ENCODE results near the gene RNU1-4.
"Not testable (repeated sequence)": the region's sequence is repeated elsewhere in the genome, so short reads cannot be mapped to it uniquely, and the experiment has no call there.

DNA sequence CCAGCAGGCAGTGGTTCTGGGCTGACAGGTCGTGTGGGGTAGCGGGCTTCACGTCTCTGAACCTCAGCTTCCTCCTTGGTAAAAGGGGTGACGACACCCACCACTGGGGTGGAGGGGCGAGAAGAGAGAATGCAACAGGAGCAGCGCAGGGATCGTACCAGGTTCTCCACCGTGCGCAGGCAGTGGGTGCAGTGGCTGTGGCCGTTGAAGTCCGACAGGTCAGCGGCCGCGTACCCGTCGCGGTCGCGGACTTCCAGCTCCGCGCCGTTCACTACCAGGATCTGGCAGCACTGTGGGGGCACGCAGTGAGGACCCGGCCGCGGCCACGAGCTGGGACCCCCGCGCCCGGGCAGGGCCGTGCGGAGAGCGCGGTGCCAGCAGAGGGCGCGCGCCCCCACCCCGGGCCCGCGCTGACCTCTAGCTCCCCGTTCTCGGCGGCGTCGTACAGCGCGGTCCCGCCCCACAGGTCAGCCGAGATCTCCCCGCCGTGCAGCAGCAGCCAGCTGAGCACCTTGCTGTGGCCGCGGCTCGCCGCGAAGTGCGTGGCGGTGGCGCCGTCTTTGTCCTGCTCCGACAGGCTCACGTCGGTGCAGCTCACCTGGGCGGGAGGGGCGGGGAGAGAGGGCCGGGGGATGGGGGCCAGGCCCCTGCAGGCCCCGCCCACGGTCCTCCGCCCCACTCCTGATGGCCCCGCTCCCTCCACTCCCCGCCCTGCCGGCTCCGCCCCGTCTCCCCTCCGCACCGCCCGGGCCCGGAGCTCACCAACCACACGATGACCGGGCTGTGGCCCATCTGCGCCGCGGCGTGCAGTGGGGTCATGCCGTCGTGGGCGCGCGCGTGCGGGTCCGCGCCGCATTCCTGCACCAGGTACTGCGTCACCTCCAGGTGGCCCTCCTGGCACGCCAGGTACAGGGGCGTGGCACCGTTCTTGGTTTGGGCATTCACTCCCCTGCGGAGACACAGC lies 32.9 kb upstream of the RNU1-4 start:
- not testable (repeated sequence) for TF ChIP-seq POLR2A (IDR thresholded peaks at IDR 0.05; ENCODE audit: low read depth, low read length); FOS (IDR thresholded peaks at IDR 0.05; ENCODE audit: borderline replicate concordance, insufficient read depth, low read length); EZH2 (IDR thresholded peaks at IDR 0.05; ENCODE audit: borderline replicate concordance, low read depth, low read length, severe bottlenecking)
- TF ChIP-seq, protein P1, sequence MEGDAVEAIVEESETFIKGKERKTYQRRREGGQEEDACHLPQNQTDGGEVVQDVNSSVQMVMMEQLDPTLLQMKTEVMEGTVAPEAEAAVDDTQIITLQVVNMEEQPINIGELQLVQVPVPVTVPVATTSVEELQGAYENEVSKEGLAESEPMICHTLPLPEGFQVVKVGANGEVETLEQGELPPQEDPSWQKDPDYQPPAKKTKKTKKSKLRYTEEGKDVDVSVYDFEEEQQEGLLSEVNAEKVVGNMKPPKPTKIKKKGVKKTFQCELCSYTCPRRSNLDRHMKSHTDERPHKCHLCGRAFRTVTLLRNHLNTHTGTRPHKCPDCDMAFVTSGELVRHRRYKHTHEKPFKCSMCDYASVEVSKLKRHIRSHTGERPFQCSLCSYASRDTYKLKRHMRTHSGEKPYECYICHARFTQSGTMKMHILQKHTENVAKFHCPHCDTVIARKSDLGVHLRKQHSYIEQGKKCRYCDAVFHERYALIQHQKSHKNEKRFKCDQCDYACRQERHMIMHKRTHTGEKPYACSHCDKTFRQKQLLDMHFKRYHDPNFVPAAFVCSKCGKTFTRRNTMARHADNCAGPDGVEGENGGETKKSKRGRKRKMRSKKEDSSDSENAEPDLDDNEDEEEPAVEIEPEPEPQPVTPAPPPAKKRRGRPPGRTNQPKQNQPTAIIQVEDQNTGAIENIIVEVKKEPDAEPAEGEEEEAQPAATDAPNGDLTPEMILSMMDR (IDR thresholded peaks at IDR 0.05; ENCODE audit: extremely low read depth in 1 of 2, insufficient read depth in 1 of 2, low read depth in 1 of 2, low read length in 2 of 2) = not testable (repeated sequence)
